ENCODE data around the gene GRPEL2. TPM values are rescaled to one million over a fixed set of nuclear protein-coding genes. Genes with fewer than 3 reads are reported as not detected.

GRPEL2 gene
- total and polyA plus RNA-seq, 2 donors (not counting 3 experiments of a cell fraction or from before 2014, with no cell fraction given) = 7.6 to 32.5 TPM

DNA sequence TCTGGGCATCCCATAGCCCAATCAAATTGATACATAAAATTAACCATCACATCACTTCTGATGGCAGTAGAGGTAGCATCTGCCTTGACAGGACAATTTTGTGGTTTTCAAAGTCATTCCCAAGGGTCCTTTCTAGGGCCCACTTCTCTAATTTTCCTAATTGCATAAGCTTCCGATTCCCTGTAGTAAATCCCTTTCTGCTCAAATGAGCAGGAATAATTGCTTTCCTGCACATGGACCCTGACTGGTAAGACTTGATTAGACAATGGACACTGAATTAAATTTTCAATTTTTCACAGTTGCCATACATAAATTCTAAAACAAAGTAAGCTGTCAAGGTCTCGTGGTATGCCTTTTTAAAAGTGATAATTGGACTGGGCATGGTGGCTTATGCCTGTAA is 55.8 kb downstream of the GRPEL2 start:
- ChIA-PET CTCF (interaction anchor here (1.1 to 2.7 kb wide), 4 partner anchors 12 to 164 kb away, joined by 4 to 12 read pairs (median 6); no protein-coding TSS in a partner anchor), POLR2A (no interaction called here)
- DNase-seq (ENCODE audit: low read depth, low spot score) (no peak), FAIRE-seq (no peak)
- TF ChIP-seq POLR2A (IDR thresholded peaks at IDR 0.05; ENCODE audit: low read depth, low read length) (no peak), GATA2 (IDR thresholded peaks at IDR 0.05; ENCODE audit: insufficient read depth, insufficient read length, low read depth, low read length) (no peak), POLR2AphosphoS5 (IDR thresholded peaks at IDR 0.05; ENCODE audit: insufficient read depth, low read depth, low read length) (no peak), FOS (IDR thresholded peaks at IDR 0.05; ENCODE audit: borderline replicate concordance, insufficient read depth, low read length) (no peak), JUN (IDR thresholded peaks at IDR 0.05; ENCODE audit: borderline replicate concordance, insufficient read depth, insufficient read length, low read depth) (no peak), EZH2 (IDR thresholded peaks at IDR 0.05; ENCODE audit: borderline replicate concordance, low read depth, low read length, severe bottlenecking) (no peak), MYC (IDR thresholded peaks at IDR 0.05; ENCODE audit: low read depth, low read length) (no peak)
- TF ChIP-seq, protein P1, sequence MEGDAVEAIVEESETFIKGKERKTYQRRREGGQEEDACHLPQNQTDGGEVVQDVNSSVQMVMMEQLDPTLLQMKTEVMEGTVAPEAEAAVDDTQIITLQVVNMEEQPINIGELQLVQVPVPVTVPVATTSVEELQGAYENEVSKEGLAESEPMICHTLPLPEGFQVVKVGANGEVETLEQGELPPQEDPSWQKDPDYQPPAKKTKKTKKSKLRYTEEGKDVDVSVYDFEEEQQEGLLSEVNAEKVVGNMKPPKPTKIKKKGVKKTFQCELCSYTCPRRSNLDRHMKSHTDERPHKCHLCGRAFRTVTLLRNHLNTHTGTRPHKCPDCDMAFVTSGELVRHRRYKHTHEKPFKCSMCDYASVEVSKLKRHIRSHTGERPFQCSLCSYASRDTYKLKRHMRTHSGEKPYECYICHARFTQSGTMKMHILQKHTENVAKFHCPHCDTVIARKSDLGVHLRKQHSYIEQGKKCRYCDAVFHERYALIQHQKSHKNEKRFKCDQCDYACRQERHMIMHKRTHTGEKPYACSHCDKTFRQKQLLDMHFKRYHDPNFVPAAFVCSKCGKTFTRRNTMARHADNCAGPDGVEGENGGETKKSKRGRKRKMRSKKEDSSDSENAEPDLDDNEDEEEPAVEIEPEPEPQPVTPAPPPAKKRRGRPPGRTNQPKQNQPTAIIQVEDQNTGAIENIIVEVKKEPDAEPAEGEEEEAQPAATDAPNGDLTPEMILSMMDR (IDR thresholded peaks at IDR 0.05; ENCODE audit: extremely low read depth in 1 of 2, insufficient read depth in 1 of 2, low read depth in 1 of 2, low read length in 2 of 2) = no peak
- TF ChIP-seq, protein P2, sequence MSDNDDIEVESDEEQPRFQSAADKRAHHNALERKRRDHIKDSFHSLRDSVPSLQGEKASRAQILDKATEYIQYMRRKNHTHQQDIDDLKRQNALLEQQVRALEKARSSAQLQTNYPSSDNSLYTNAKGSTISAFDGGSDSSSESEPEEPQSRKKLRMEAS (IDR thresholded peaks at IDR 0.05; ENCODE audit: insufficient read depth, insufficient read length) = no peak
- no TSS peak for BruUV-seq (replicated peaks)
- intact Hi-C loops (cut with micrococcal nuclease) = no loop called here
- Histone ChIP-seq H3K4me1 (ENCODE audit: control insufficient read depth, extremely low read depth, insufficient read depth, low read length) (no peaks in the 10 kb centered on the region), H3K4me2 (ENCODE audit: insufficient read depth, low read length) (no peak overlapping the region), H3K79me2 (ENCODE audit: control insufficient read depth, insufficient read depth, low read length) (no peaks in the 10 kb centered on the region), H3K36me3 (ENCODE audit: control insufficient read depth in 2 of 2, extremely low read depth in 1 of 2, insufficient read depth in 2 of 2, low read length in 2 of 2) (no peaks in the 10 kb centered on the region), H3K9ac (replicated peaks; ENCODE audit: extremely low read depth, insufficient read depth, low read length) (no peak overlapping the region), H3K27ac (ENCODE audit: insufficient read depth, low read depth, low read length) (no peak overlapping the region), H3K9me1 (replicated peaks; ENCODE audit: control insufficient read depth, extremely low read depth, insufficient read depth, low read length) (no peaks in the 10 kb centered on the region), H2AFZ (ENCODE audit: low read depth, low read length) (no peak overlapping the region), H3K9me3 (replicated peaks; ENCODE audit: control insufficient read depth, insufficient read depth, low read length) (no peaks in the 10 kb centered on the region), H3K27me3 (ENCODE audit: control insufficient read depth in 2 of 2, insufficient read depth in 2 of 2, low read length in 2 of 2) (no peaks in the 10 kb centered on the region), H4K20me1 (replicated peaks; ENCODE audit: control insufficient read depth, extremely low read depth, insufficient read depth, low read length) (no peaks in the 10 kb centered on the region), H3K4me3 (replicated peaks in 1 of 3; ENCODE audit: insufficient read depth in 1 of 3, low read depth in 1 of 3, low read length in 3 of 3) (no peak overlapping the region)
- dilution Hi-C loops (cut with MboI; ENCODE audit: extremely low pct_ligation_motif_present, low sequenced_read_pairs) = no loop called here
